GM18505 (cell line): ENCODE results near the gene ACKR3.

ENCODE experiments used
- ATAC-seq: cut with Tn5 transposase; IDR thresholded peaks from one replicate; pipeline ENCODE4 v1.9.1; 2021; ENCODE audit not compliant: unreplicated experiment
- POLR2A ChIP-seq: IDR thresholded peaks from 4 replicates; pipeline ENCODE4 v1.6.1; 2011; ENCODE audit warnings: borderline replicate concordance; ENCODE audit not compliant: insufficient read depth, insufficient read length; ENCODE audit errors: extremely low read depth

Gene ACKR3

GRCh38 chr2:236621786-236622185 lies 52.2 kb downstream of the ACKR3 start:
- no peak for ATAC-seq
- no peak for TF ChIP-seq POLR2A

DNA sequence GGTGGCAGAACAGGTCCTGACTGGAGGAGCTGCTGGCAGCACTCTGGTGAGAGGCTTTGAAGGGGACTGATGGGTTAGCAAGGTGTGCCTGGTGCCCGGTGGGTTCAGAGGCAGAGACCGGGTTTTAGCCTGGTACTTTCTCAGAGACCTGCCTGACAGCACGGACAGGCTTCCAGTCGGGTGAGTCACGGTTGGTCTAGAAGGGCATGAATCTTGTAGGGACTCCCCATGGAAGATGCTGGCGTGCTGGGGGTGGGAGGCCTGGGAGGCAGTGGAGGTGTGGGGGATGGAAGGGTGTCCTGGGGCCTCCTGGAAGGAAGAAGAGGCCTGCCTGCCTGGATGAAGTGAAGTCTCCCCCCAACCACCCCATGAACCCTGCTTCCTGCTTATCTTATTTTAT lies 52.6 kb downstream of the ACKR3 start:
- ATAC-seq = no peak
- no peak for TF ChIP-seq POLR2A

- no peak for ATAC-seq
- no peak for TF ChIP-seq POLR2A
Observed at GRCh38 chr2:236622660-236623059, 53.0 kb downstream of the ACKR3 start.

DNA sequence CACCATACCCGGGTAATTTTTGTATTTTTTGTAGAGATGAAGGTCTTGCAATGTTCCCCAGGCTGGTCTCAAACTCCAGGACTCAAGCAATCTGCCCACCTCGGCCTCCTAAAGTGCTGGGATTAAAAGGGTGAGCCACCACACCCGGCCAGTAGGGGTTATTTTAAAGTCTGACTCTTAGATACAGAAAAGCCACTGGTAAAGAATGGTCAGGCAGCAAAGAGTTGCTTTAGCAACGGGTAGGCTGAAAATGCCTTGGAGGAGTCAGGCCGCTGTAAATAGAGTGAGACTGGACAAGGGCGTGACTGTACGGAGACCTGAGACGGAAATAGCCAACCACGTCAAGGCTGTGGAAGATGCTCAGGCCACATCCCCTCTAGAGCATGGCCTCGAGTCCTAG lies 54.2 kb downstream of the ACKR3 start:
- ATAC-seq = no peak
- TF ChIP-seq POLR2A = no peak

DNA sequence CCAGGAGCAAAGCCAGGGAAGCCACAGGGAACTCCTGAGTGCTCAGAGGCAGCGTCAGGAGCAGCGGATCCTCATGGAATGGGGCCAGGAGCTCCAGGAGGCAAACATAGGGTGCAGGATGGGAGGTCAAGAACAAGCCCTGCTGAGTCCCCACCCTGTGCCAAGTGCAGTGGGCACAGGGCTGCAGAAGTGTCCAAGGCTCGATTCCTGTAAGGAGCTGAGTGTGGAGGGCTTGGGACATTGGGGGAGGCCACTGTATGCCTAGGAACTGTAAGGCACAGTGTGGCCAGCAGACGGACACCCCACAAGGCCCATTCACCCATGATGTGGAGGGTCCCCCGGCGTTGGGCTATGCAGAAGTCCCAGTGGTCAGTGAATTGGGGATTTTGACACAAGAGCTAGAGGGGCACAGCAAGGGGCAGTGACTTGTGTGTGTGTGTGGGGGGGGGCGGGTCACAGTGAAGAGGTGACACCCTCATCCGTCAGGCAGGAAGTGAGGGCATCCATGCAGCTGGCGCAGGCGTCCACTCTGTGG lies 55.6 kb downstream of the ACKR3 start:
- no peak for ATAC-seq
- TF ChIP-seq POLR2A = no peak

- ATAC-seq = no peak
- no peak for TF ChIP-seq POLR2A
Observed at GRCh38 chr2:236626391-236627150, 56.9 kb downstream of the ACKR3 start.

DNA sequence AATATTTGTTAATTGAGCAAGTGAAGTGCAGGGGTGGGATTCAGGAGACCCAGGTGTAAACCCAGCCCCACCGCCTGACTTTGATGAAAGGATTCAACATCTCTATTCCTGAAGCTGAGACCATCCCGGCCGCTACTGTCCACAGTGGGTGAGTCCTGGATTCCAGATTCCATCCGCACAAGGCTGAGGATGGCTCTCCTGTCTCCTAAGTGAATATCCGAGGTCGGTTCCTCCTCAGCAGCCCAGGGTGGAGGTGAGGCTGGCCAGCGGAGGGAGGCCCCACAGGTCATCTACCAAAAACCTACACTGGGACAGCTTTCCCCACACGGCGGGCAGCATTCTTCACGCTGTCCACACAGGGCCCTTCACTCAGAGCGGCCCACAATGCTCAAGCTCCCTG lies 57.6 kb downstream of the ACKR3 start:
- TF ChIP-seq POLR2A = no peak
- ATAC-seq = no peak

DNA sequence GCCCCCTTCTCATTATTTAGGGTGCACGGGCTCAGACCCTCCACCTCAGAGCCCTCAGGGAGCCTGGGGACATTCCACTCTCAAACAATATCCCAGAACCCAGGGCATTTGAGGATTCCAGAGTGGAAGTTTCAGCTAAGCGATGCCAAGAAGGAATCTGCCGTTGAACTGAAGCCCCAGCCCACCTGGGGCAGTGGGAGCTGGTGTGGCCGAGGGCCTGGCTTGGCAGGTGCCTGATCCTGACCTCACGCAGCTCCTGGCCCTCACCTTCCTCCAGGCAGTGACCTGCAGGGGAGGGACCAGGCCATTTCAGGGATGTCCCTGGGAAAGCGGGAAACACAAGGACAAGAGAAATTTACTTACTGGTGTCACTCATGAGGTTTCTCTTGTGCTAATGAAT lies 58.2 kb downstream of the ACKR3 start:
- no peak for TF ChIP-seq POLR2A
- no peak for ATAC-seq

DNA sequence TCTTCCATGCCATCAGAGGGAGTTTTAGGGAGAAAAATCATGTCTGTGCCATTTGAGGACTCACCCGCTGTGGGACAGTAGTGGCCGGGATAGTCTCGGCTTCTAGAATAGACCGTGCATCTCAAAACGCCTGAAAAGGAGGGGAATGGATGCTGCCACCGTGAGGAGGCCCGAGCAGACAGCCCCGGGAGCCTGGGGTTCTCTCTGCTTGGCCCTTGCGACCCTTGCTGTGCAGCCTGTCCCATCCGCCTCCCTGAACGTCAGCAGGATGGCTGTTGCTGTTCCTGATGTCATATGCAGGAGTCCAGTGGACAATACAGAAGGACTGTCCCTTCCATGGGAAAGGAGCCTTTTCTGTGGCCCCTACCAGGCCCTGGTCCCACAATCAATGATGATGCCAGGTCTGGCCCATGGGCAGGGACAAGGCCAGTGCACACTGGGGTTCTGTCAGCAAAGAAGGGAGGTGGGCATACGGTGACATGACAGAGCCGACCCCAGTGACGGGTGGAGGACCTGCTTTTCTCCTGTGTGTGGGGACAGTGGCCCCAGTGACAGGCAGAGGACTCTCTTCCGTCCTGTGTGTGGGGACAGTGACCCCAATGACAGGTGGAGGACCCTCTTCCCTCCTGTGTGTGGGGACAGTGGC lies 58.8 kb downstream of the ACKR3 start:
- no peak for TF ChIP-seq POLR2A
- ATAC-seq = no peak

DNA sequence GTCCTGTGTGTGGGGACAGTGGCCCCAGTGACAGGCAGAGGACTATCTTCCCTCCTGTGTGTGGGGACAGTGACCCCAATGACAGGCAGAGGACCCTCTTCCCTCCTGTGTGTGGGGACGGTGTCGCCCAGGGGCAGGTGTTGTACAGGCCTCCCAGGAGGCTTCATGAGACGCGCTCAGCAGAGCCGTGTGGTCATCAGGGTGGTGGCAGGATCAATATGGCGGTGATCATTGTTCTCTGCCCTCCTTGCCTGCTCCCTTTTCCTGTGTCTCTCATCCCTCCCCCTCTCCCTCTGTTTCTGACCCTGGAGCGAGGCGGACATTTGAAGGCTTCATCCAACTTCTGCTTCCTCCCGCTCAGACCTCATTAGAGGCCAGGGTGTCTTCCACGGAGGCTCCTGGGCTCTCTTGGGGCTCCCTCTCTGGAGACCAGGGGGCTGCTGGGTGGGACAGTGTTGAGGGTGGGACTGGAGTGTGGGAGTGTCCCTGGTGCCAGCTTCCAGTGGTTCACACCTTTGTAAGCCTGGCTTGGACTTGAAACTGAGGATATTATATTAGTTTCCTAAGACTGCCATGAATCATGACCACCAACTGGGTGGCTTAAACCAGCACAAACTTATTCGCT lies 59.5 kb downstream of the ACKR3 start:
- TF ChIP-seq POLR2A = no peak
- ATAC-seq = no peak

- ATAC-seq = no peak
- TF ChIP-seq POLR2A = no peak
Observed at GRCh38 chr2:236629961-236630872, 60.6 kb downstream of the ACKR3 start.

DNA sequence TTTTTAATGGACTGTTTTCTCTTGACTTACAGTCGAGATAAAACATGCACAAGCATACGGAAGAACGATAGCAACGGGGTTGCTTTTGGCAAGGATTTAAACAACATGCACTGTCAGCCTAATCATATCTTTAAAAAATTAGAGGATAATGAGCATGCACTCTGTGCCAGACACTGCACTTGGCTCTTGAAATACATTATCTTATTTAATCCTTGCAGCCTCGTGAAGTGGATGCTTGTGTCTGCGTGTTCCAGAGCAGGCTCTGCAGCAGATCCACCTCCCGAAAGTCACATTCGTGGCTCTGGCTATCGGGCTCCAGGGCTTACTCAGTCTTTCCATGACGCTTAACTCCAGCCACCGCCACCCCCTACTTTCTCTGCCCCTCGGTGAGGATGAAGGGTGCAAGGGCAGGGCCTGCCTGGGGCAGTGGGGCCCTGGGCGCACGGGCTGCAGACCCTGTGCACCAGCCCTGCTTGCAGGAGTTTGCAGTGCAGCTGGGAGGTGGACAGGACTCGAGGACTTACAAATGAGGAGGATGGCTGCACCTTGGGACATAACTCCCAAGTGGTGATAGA lies 61.7 kb downstream of the ACKR3 start:
- ATAC-seq = no peak

More for the DNA sequence above, 61.7 kb downstream of the ACKR3 start:
- no peak for TF ChIP-seq POLR2A
